ENCODE measurements around the gene MAGI2.

DNA sequence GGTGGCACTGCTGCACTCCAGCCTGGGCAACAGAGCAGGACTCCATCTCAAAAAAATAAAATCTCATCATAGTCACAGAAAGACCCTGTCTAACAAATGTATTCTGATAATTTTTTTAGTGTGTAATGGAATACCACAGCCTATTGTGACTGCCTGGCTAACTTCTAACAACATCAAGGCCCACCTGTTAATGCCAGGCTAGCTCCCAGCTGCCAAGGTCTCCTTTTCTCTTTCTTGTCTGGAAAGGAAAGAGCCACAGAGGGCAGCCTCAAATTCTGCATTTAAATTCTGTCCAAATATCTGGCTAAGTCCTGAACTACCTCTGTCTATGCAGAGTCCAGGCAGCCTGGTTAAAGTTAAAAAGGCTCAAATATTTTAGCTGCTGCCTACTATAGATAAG, 700.9 kb downstream of the MAGI2 start:
- TF ChIP-seq ZC3H10 (CRISPR knock-in tag; IDR thresholded peaks at IDR 0.05) = no peak
- no peak for TF ChIP-seq PATZ1 (CRISPR knock-in tag; IDR thresholded peaks at IDR 0.05; ENCODE audit: borderline replicate concordance)
- TF ChIP-seq ZFP30 (CRISPR knock-in tag; IDR thresholded peaks at IDR 0.05) = no peak
- TF ChIP-seq ARNTL (CRISPR knock-in tag; IDR thresholded peaks at IDR 0.05; ENCODE audit: borderline replicate concordance, low read depth) = no peak
- no peak for TF ChIP-seq ZNF70 (CRISPR knock-in tag; IDR thresholded peaks at IDR 0.05)
- TF ChIP-seq RARB (CRISPR knock-in tag; IDR thresholded peaks at IDR 0.05) = no peak
- TF ChIP-seq OSR1 (CRISPR knock-in tag; IDR thresholded peaks at IDR 0.05) = no peak
- no peak for TF ChIP-seq ESRRG (CRISPR knock-in tag; IDR thresholded peaks at IDR 0.05)
- no peak for TF ChIP-seq POU6F1 (CRISPR knock-in tag; IDR thresholded peaks at IDR 0.05; ENCODE audit: borderline replicate concordance, low read depth)
- no peak for TF ChIP-seq TOX (CRISPR knock-in tag; IDR thresholded peaks at IDR 0.05; ENCODE audit: borderline replicate concordance)
- TF ChIP-seq ZNF8 (CRISPR knock-in tag; IDR thresholded peaks at IDR 0.05) = no peak
- TF ChIP-seq ZNF565 (CRISPR knock-in tag; conservative IDR thresholded peaks at IDR 0.05; ENCODE audit: low read depth) = no peak
- no peak for TF ChIP-seq BACH2 (CRISPR knock-in tag; IDR thresholded peaks at IDR 0.05; ENCODE audit: borderline replicate concordance)
- no peak for TF ChIP-seq ZFP3 (CRISPR knock-in tag; IDR thresholded peaks at IDR 0.05)

Data from SK-N-SH treated with all-trans-retinoic acid at 6 μM for 48 hours (cell line).